Parathyroid adenoma (tissue), 2 donors: Measurements from ENCODE around the gene ATRN.
"Not testable (repeated sequence)": the region's sequence is repeated elsewhere in the genome, so short reads cannot be mapped to it uniquely, and the experiment has no call there.

Source experiments
- H2AFZ ChIP-seq: fragments of 300-600 bp; sonication (generic); one replicate; pipeline ENCODE4 v1.7.0; 2017; ENCODE audit warnings: antibody characterized with exemption, mild to moderate bottlenecking
- H3K27ac ChIP-seq: fragments of 300-600 bp; sonication (generic); one replicate; pipeline ENCODE4 v1.7.0; 2017
- H3K27me3 ChIP-seq: fragments of 300-600 bp; sonication (generic); one replicate; pipeline ENCODE4 v1.7.0; 2017; ENCODE audit warnings: low read length; ENCODE audit not compliant: control insufficient read depth, insufficient read depth
- H3K36me3 ChIP-seq: fragments of 300-600 bp; sonication (generic); one replicate; pipeline ENCODE4 v1.7.0; 2017; ENCODE audit warnings: low read length; ENCODE audit not compliant: control insufficient read depth, insufficient read depth
- H3K4me1 ChIP-seq: fragments of 300-600 bp; sonication (generic); one replicate; pipeline ENCODE4 v1.7.0; 2017; ENCODE audit warnings: control low read depth
- H3K4me2 ChIP-seq: fragments of 300-600 bp; sonication (generic); one replicate; pipeline ENCODE4 v1.7.0; 2017; ENCODE audit warnings: low read length
- H3K4me3 ChIP-seq: fragments of 300-600 bp; sonication (generic); one replicate; pipeline ENCODE4 v1.7.0; 2017; ENCODE audit warnings: low read depth, low read length
- H3K79me2 ChIP-seq: fragments of 300-600 bp; sonication (generic); one replicate; pipeline ENCODE4 v1.7.0; 2017; ENCODE audit warnings: control low read depth
- H3K9ac ChIP-seq: fragments of 300-600 bp; sonication (generic); one replicate; pipeline ENCODE4 v1.7.0; 2017; ENCODE audit warnings: mild to moderate bottlenecking
- H3K9me3 ChIP-seq: fragments of 300-600 bp; sonication (generic); one replicate; pipeline ENCODE4 v1.7.0; 2017; ENCODE audit warnings: low read length; ENCODE audit not compliant: control insufficient read depth
- TF ChIP-seq, protein P1 (sequence below): fragments of 300-600 bp; sonication (generic); IDR thresholded peaks from one replicate; pipeline ENCODE4 v1.7.0; 2017; ENCODE audit warnings: antibody characterized with exemption, mild to moderate bottlenecking
- donor health status: primary hyperparathyroidism.

ATRN gene

DNA sequence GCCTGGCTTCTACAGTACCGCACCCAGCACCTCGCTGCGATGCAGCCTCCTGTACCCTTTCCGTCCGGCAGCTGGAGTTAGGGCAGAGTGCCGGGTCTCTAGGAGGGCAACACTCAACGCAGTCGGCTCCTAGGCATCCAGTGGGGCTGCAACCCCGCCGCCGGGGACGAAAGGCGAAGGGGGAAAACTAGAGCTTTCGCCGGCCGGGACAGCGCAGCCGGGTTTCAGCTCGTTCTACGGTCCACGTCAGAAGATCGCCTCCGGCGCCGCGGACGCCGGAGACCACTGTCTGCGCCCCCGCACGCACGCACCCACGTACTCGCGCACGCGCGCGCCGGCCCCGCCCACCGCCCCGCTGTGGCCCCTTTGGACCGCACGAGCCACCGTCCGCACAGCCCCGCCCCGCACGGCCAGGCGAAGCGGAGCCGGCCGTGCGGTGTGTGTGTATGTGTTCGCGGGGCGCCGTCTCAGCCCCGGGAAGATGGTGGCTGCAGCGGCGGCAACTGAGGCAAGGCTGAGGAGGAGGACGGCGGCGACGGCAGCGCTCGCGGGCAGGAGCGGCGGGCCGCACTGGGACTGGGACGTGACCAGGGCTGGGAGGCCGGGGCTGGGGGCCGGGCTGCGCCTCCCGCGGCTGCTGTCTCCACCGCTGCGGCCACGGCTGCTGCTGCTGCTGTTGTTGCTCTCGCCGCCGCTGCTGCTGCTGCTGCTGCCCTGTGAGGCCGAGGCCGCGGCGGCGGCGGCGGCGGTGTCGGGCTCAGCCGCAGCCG lies at the start of gene ATRN:
Gene ATRN, plus strand, starts transcription at position 392 of the 770 bp plus-strand sequence. Its CDS starts 90 bp downstream, at position 482.
- Histone ChIP-seq H3K27ac (peak within 1 kb of the TSS; percentile 58), H3K36me3 (no peaks in the 10 kb centered on the region), H3K27me3 (no peaks in the 10 kb centered on the region), H2AFZ (peak within 1 kb of the TSS; percentile 98), H3K4me1 (peaks cover 12% of the 10 kb centered on the region), H3K79me2 (peaks cover 34% of the 10 kb centered on the region), H3K4me2 (peak within 1 kb of the TSS; percentile 64), H3K9ac (peak within 1 kb of the TSS; percentile 78), H3K9me3 (no peaks in the 10 kb centered on the region), H3K4me3 (peak within 1 kb of the TSS; percentile 68)
- TF ChIP-seq, protein P1, sequence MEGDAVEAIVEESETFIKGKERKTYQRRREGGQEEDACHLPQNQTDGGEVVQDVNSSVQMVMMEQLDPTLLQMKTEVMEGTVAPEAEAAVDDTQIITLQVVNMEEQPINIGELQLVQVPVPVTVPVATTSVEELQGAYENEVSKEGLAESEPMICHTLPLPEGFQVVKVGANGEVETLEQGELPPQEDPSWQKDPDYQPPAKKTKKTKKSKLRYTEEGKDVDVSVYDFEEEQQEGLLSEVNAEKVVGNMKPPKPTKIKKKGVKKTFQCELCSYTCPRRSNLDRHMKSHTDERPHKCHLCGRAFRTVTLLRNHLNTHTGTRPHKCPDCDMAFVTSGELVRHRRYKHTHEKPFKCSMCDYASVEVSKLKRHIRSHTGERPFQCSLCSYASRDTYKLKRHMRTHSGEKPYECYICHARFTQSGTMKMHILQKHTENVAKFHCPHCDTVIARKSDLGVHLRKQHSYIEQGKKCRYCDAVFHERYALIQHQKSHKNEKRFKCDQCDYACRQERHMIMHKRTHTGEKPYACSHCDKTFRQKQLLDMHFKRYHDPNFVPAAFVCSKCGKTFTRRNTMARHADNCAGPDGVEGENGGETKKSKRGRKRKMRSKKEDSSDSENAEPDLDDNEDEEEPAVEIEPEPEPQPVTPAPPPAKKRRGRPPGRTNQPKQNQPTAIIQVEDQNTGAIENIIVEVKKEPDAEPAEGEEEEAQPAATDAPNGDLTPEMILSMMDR, result no peak

DNA sequence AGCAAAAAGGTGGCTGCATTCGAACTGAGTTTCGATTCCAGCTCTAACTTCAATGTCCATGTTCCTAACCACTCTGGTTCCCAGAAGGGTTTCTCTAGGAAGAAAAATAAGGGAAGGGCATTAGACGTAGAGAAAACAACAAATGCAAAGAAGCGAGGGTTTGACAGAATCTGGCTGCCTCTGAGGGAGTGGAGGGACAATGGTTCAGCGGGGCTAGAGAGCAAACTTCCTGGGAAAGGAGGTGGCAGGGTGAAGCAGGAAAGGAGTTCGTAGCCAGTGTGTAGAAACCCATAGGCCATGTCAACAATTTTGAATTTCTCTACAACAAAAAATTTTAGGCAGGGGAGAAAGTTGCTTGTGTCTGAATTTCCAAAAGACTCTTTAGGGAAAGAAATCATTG lies 48.8 kb upstream of the ATRN start:
- Histone ChIP-seq H3K9ac (no peak overlapping the region), H3K4me3 (no peak overlapping the region), H3K27me3 (no peaks in the 10 kb centered on the region), H3K9me3 (no peaks in the 10 kb centered on the region), H3K27ac (no peak overlapping the region), H3K4me2 (no peak overlapping the region), H3K79me2 (no peaks in the 10 kb centered on the region), H3K4me1 (no peaks in the 10 kb centered on the region), H3K36me3 (no peaks in the 10 kb centered on the region), H2AFZ (no peak overlapping the region)
- TF ChIP-seq, protein P1, result no peak

DNA sequence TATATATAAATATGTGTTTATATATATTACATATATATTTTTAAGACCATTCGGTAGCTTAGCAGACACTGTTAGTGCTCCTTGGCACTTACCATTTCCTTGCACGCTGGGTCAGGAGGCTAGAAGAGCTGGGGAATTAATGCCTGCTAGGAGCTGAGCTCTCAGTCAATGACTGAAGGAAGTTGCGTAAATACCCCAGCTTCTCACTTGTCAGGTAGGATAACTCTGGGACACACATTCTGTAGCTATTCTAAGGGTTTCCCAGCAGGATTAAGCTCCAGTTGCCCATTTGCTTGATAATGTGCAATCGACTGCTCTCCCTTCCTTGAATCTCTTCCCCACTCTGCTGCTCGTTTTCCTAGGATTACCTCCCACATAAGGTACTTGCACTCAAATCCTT lies 47.7 kb upstream of the ATRN start:
- Histone ChIP-seq H3K4me3 (no peak overlapping the region), H3K4me1 (no peaks in the 10 kb centered on the region), H3K9ac (no peak overlapping the region), H3K27me3 (no peaks in the 10 kb centered on the region), H3K27ac (no peak overlapping the region), H3K4me2 (no peak overlapping the region), H3K79me2 (no peaks in the 10 kb centered on the region), H3K36me3 (no peaks in the 10 kb centered on the region), H3K9me3 (no peaks in the 10 kb centered on the region), H2AFZ (no peak overlapping the region)
- TF ChIP-seq, protein P1, result no peak

DNA sequence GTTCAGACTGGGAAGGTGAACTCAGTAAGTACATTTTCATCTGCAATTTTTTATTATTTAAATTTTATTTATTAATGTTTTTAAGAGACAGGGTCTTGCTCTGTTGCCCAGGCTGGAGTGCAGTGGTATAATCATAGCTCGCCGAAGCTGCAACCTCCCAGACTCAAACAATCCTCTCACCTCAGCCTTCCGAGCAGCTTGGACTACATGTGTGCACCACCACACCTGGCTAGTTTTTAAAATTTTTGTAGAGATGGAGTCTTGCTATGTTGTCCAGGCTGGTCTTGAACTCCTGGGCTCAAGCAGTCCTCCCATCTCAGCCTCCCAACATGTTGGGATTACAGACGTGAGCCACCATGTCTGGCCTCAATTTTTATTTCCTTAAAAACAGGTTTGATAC lies 44.1 kb upstream of the ATRN start:
- H3K27me3 ChIP-seq, H3K79me2 ChIP-seq, H3K9ac ChIP-seq, H3K4me1 ChIP-seq, H3K27ac ChIP-seq, H2AFZ ChIP-seq, H3K4me2 ChIP-seq, H3K9me3 ChIP-seq, H3K4me3 ChIP-seq, H3K36me3 ChIP-seq: not testable (repeated sequence)

DNA sequence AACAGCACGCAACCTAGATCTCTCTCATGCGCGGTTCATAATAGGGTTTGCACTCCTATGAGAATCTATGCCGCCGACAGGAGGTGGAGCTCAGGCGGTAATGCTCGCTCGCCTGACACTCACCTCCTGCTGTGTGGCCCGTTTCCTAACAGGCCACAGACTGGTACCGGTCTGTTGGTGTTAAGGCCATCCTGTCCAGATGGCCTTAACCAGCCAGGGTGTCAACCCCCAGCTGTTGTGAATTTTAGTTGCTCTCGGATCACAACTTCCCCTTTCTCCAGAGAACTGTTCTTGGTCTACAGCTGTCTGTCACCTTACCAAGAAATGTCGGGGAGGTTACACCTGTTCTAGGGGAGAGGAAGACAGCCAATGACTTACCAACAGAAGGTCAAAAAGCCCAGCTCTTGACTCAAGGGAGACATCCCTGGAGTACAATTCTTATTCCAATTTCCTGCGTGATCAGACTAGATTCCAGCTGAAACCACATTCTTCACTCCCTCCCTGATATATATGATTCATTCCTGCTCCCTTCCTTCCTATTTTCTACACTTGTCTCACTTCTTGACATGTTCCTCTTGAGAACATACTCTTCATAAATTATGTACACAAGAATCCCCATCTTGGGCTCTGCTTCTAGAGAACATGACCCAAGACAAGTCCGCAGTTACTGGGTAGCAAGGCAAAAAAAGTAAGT lies 40.3 kb upstream of the ATRN start:
- peaks cover 4% of the 10 kb centered on the region for H3K4me1 ChIP-seq
- no peaks in the 10 kb centered on the region for H3K27me3 ChIP-seq
- H3K4me2 ChIP-seq, result no peak overlapping the region
- H3K9me3 ChIP-seq, result no peaks in the 10 kb centered on the region
- H3K79me2 ChIP-seq, result no peaks in the 10 kb centered on the region
- no peaks in the 10 kb centered on the region for H3K36me3 ChIP-seq
- no peak overlapping the region for H2AFZ ChIP-seq
- no peak overlapping the region for H3K4me3 ChIP-seq
- no peak overlapping the region for H3K27ac ChIP-seq
- H3K9ac ChIP-seq, result no peak overlapping the region
- TF ChIP-seq, protein P1, result no peak
